Peyer's patch (tissue), 4 donors: Measurements from ENCODE around the gene PTPN14.

ENCODE experiments used
- CTCF ChIP-seq, 6 experiments: fragments of 450-650 bp in 4 of 6; fragments of 200-600 bp in 2 of 6; sonication (generic) in 1 of 6; IDR thresholded peaks; one replicate each; pipeline ENCODE4 v1.5.1; 2017 to 2019; ENCODE audit warnings: antibody characterized with exemption in 6 of 6, mild to moderate bottlenecking in 3 of 6, moderate library complexity in 1 of 6
- POLR2A ChIP-seq, 2 donors: fragments of 450-650 bp; IDR thresholded peaks; one replicate each; pipeline ENCODE4 v1.5.1; 2017; ENCODE audit warnings: antibody characterized with exemption in 2 of 2, mild to moderate bottlenecking in 2 of 2, moderate library complexity in 2 of 2

GRCh38 chr1:214471458-214471857 is 79.9 kb downstream of the PTPN14 start:
- TF ChIP-seq POLR2A (IDR thresholded peaks at IDR 0.05) (no peak), CTCF (IDR thresholded peaks at IDR 0.05) (no peak)
